Ammon's horn (tissue), 1 donor: Measurements from ENCODE around the gene FNDC3A.
A peak's percentile ranks its signal among the peaks of the same experiment; 100 is the strongest.
"Not testable (repeated sequence)": the region's sequence is repeated elsewhere in the genome, so short reads cannot be mapped to it uniquely, and the experiment has no call there.

Experiments used
- DNase-seq: peaks from one replicate; pipeline ENCODE4 v3.0.0-alpha.2; 2016; ENCODE audit warnings: low spot score

FNDC3A gene

DNA sequence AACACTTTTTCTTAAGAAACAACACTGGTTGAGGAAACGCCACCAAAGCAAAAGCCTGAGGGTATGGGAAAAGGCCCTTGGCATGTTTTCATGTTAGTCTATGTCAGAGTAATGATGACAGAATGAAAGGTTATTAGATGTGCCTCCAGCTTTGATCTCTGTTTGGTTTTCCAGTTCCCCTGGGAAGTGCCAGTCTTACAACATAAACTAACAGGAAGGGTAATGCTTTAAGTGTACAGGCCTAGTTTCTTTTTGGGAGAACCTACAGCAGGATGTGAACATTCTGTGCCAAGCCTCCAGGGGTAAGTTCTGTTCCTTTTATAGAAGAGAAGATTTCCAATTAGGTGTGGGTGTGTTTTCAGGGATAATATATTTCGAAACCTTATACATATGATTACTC lies 121.7 kb downstream of the FNDC3A start:
- DNase-seq, result no peak

DNA sequence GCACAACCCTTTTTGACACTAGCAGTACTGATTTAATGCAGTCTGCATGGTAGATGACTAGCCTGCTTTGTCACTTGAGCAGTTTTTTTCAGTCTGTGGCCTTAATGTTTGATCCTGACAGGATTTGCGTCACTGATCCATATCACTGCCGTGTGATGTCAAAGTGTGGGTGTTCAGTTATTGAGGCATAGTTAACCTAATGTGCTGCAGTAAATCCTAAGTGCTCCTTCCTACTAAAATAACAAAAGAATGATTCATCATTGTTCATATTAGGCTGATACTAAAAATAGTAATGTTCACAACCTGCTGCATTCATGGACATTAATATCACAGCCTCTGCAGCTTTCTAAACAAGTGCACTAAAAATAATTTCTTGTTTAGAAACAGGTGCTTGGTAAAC lies 122.5 kb downstream of the FNDC3A start:
- peak; percentile 15 for DNase-seq

DNA sequence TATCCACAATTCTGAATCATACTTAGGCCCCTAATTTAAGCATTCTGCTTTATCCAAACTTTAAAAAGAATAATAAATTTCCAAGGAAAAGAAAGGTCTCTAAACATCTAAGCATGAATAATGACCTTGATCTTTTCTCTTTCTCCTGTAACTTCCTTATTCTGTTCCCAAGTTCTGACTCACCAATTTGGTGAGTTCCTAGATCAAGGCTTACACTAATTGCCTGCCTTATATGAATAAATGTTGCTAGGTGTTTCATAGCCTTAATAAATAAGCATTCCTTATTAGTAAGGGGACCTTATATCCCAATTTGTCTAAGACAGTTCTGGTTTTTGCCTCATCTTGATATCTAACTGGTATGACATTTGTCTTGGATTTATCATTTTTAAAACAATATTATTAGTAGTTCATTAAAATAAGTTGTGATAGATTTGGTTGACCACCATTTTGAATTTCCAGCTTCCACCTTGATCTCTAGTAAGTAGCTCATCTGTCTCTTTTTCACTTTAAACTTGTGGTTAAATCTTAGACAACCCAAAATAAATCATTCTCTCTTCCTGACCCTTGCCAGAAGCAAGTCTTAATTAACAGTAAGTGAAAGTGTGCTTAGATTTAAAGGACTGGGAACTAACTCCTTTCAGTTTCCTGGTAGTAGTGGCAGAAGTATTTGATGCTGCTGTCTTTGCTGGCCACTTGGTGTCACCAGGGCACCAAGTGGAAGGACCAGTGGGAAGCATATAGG lies 123.2 kb downstream of the FNDC3A start:
- peak; percentile 36 for DNase-seq

DNA sequence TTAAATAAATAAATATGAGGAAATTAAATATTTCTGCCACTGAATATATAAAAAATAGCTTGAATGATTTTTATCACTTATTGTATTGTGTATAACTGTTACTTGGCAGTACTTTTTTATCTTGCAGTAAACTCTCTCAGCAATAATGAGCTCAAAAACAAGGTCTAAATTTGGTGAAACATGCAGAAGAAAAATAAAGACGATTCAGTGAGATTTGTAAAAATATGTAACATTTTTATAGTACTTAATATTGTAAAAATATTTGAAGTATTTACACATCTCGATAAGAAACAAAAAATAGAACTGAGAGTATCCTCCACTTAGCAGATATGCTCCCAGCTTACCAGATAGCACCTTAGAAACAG lies 123.8 kb downstream of the FNDC3A start:
- DNase-seq, result no peak

DNA sequence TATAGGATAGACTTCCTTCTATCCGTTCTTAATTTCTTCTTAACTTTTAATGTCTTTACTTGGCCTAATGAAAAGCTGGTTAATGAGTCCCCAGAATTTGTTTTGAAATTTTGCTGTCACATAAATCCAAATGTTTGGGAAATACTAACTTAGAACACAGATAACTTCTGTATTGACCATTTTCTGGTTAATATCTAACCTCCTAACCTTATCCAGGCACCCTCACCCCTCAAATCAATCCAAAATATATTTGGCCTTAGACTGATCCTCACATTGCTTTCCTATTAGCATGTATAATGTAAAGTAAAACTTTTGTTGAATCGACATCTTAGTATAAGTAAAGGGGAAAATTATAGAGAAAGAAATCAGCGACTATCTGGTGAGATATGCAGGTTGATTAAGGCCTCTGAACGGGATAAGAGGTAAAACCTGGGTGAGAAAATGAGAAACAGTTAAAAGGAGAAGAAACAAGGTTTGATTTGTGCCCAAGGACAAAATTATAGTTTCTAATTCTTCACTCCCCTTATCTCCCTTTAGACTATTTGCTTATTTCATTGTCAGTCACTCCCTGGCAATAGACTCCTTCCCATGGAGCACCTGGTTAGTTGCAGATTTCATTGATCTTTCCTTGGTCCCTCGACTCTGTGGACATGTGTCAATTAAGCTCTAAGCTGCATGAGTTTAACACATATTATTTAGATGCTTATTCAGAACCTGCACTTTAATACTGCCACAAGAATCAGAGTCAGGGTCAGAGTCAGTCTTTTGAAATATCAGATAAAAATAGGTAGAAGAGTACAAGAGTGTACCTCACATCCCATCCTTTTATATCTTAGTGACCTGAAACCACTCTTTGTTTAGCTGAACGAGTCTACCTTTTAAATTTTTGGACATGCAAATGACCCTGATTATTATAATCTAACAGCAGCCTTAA lies 125.2 kb downstream of the FNDC3A start:
- no peak for DNase-seq

DNA sequence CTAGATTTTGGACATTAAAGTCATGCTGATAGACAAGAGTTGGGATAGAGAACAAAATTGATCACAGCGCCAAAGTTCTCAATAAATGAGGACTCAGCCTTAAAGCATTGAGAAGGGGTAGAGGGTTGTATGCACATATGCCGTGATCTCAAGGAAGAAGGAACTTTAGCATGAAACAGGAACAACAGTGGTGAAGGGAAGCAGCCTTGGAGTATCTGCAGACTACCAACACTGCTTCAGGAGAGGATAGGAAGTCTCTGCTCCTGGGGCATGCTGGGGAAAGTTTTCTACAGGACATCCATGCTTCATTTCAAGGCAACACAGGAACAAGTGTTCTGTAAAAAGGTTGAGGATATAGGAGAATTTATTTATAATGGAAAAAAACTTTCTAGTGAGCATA lies 132.5 kb downstream of the FNDC3A start:
- peak; percentile 54 for DNase-seq

DNA sequence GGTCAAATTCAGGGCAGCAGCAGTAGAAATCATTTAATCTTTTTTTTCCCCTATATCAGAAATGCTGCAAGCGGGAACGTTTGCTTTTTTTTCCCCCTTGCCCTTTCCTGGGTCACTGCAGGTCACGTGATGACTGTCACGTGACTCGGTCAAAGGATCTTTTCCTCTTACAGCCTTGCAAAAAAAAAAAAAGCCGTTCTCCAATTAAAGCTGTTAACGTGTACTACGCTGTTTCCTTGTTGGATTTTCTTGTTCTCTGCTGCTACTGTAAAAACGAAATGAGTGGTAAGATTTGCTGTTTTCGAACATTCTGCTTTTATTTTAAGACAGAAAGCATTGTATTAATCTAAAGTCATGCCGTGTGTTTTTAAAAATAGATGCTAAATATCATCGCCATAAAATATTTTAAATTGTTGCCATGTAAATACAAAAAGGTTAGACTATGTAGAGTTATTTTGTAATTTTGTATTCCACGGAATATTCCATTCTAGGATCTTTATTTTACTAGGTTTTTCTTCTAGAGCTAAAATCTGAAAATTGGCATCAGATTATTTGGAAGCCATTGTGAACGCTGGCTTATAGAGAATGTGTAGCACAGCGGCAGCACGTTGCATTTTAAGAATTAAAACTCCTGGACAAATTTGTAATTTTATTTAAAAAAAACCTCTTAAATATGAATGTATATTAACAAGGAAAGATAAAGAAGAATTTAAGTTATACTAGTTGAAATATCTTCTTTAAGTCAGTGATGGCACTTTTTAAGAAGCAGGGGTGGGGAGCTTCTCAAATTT lies 134.6 kb downstream of the FNDC3A start:
- DNase-seq, result peak; percentile 89

DNA sequence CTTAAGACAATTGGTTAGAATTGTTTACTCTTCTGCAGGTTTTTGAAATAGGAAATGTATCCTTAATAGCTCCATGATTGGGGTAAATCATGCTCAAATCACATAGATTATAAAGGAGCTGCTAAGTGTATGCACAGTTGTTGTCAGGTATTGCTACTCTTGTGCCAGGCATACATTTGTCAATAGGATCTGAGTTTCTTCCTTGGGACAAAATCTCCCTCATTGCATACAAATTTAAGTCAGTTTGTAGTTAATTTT lies 135.1 kb downstream of the FNDC3A start:
- no peak for DNase-seq

DNA sequence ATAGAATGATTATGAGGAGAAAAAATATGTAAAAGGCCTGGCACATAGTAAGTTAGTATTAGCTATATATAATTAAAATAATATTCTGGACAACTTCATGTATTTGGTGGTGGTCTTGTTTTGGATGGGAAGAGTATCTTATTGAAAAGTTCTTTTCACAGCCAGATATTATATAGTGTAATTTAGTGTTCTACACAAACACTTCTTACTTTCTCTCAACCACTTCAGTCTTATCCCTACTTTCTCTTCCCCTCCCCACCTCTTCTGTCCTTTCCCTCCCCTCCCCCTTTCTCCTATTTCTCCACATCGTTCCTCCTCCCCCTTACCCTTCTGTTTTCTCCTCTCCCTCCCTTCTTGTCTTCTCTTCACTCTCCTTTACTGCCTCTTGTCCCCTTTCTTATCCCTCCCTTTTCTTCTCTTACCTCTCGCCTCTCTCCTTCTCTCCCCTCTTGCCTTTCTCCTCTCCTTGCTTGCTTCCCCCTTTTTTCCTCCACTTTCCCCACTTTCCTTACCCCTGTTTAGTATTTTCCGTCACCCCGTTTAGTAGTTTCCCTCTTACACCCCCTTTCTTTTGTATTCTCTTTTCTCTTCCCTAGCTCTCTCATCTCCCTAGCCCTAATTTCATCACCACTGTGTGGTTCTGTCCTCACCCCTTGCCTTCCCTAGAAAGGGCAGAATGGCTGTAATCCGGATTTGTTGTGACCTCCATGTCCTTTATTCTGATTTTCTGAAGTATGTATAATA lies 137.2 kb downstream of the FNDC3A start:
- no peak for DNase-seq

DNA sequence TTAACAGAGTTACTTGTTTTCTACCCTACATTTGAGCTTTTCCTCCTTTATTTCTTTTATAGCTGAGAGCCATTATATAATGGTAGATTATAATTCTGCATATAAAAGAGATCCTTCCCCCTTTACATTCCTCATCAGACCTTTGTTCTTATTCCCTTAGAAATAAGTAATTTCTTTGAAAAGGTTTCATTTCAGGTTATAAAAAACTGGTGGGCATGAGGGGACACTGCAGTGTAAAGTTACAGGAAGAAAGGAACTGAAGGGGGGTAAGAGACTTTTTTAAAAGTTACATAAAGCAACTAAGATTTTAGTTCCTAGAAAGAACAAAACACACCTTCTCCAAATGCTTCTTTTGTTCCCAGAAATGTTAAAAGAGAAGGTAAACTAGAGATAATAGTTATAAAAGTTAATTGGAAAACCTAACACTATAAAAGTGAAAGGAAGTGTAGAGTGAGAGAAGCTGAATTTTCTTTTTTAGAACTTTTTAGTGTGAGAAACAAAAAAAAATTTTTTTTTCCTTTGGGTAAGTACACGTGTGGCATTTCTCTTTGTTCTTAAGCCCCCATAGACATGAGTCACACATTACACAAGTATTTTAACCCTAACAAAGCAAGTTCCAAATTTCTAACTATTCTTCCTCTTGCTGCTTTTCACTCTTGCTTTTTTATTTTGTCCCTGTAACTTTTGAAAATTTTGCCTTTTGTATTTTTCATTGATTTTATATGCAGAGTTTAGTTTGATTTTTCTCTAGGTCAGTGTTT lies 138.0 kb downstream of the FNDC3A start:
- DNase-seq, result no peak

DNA sequence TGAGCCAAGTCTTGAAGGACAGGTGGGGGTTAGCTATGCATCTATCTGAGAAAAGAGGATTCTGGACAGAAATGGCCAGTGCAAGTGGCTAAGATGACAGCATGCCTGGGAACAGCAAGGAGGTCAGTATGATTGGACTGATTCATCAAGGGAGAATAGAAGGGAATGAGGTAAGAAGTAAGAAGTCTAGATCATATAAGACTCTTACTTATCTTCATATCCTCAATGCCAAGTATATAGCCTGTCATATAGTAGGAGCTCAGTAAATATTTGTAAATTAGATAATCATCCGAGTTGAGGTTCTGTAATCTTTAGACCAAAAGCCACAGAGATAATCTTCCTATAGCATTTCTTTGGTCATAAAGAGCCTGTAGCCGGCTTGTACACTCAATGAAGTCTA lies 141.2 kb downstream of the FNDC3A start:
- no peak for DNase-seq

DNA sequence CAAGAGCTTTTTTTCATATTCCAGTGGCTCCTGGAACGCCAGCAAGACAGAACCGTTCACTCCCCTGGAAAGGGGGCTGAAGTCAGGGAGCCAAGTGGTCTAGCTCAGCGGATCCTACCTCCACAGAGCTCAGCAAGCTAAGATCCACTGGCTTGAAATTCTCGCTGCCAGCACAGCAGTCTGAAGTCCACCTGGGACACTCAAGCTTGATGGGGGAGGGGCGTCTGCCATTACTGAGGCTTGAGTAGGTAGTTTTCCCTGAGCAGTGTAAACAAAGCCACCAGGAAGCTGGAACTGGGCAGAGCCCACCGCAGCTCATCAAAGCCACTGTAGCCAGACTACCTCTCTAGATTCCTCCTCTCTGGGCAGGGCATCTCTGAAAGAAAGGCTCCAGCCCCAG lies 142.7 kb downstream of the FNDC3A start:
- not testable (repeated sequence) for DNase-seq

DNA sequence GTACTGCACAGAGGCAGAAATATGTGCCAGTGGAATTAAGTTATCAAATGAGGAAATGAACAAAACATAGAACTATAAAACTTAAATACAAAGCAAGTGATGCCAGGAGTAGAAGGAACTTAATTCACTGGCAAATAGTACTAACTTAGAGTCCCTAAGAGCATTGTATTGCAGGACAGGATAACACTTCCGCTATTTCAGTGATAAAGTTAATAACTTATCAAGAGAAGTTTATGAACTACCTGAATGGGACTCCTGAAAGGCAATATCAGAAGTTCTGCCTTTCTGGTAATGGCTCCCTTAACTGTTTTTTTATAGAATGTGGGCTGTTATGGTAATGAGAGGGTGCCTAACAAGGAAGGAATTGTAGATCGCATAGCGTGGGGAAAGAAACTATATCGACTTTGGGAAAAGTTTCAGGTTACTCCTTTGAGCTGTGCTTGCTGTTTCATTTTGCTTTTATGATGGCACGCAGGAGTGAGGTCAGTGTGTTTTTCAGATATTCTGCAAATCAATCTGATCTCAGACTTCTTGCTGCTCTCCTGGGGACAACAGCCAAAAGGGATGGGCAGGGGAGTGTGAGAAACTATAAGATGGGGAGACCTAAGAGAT lies 149.1 kb downstream of the FNDC3A start:
- DNase-seq, result no peak

DNA sequence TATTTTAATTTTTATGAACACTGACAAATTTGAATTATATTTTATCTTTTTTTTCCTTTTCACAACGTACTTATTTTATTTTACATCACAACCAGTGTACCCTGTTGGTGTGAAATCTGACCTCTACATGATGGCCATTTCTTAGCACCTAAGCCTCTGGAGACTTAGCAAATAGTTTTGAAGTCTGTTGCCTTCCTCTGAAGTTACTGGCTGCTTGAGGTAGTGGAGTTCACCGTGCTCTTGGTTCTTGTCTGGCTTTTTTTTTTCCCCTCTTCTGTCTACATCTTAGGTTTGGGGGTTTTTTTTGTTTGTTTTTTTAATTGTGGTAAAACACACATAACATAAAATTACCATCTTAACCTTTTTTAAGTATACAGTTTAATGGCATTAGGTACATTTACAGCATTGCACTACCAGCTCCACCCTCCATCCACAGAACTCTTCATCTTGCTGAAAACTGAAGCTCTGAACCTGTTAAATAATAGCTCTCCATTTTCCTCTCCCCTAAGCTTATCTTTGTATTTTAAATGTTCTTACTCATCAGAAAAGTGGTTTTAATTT lies 150.3 kb downstream of the FNDC3A start:
- DNase-seq, result no peak

DNA sequence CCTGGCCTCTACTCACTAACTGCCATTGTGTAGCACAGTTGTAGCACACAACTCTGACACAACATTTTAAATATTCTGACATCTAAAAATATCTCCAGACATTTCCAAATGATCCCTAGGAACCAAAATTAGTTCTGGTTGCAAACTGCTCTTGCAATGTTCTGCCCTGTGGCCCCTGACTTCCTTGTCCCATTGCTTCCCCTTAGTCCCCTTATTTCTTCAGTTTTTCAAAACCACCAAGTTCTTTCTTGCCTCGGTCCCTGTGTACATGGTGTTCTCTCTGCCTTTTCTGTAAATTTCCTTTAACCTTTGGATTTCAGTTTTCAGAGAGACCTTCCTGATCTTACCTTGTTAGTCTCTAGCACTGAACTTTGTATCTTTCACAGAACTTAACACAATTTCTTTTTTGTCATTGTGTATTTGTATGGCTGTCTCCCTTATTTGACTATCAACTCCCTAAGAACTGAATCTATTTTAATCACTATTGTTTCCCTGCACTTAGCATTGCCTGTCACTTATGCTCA lies 156.8 kb downstream of the FNDC3A start:
- DNase-seq, result no peak

DNA sequence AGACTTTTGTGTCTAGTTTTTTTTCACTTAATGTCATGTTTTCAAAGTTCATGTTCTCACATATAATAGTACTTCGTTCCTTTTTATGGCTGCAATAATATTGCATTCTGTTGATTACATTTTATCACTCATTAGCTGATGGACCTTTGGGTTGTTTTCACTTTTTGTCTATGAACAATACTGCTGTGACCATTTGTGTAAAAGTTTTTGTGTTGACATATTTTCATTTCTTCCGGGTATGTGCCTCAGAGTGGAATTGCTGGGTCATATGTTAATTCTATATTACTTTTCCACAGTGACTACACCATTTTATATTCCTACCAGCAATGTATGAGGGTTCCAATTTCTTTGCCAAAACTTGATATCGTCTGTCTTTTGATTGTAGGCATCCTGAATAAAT lies 158.6 kb downstream of the FNDC3A start:
- DNase-seq, result no peak

DNA sequence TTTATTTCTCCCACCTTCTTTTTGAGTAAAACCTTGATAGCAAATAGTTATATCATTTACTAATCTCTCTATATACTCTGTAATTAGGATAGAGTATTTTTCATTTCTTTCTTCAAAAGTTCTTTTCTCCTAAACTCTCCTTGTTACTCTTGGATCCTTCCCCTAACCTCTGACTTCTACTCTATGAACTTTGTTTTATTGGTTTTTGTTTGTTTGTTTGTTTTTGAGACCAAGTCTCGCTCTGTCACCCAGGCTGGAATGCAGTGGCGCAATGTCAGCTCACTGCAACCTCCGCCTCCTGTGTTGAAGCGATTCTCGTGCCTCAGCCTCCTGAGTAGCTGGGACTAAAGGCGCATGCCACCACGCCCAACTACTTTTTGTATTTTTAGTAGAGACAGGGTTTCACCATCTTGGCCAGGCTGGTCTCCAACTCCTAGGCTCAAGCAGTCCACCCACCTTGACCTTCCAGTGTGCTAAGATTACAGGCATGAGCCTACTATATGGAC lies 161.5 kb downstream of the FNDC3A start:
- not testable (repeated sequence) for DNase-seq

DNA sequence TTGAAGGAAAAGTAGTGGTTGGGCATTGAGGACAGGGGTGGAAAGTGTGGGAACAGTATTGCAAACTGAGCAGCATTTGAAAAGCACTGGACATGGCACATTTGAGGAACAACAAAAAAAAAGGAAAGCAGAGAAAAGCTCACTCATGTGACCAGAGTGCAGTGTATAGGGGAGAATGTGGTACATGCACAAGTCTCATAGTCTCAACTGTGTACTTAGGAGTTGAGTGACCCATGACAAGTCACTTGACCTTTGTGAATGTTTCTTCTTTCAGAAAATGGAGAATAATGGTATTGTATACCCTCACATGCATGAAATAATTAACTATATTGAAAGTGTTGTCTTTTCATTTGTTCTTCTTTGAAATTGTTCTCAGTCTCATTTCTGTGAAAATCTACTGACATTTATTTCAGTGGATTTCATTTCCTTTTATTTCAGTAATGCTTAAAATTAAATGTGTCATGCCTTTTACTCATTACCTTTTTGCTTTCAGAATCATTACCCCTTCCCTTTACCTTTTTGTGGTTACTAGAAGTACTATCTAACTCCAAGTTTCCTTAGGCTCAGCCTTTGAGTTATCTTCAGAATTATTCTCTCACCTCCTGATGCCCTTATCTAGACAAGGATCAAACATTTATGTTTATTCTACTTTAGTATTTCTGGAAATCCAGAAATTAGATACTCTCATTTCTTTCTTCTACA lies 165.3 kb downstream of the FNDC3A start:
- no peak for DNase-seq

DNA sequence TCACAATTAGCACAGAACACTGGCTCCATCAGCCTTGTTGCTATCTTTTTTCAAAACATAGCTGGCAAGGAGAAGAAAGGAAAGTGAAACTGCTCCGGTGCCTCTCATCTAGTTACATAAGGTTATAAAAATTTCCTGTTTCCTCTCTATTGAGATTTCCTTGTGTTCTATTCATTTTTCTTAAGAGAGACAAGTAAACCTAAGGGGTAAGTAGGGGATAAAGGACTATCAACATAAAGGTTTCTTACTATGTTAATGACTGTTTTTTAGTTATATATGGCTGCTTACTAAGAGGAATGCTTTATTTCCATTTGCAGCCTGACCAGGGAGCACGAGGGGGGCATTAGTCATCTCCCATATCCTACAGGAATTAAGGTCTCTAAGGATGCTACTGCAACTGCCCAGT lies 171.2 kb downstream of the FNDC3A start:
- DNase-seq, result no peak
